Measurements from ENCODE around the gene ADORA2A. TPM values are rescaled to one million over a fixed set of nuclear protein-coding genes. Genes with fewer than 3 reads are reported as not detected.

ADORA2A gene
- total and polyA plus RNA-seq, 2 of the 13 experiments (the other 11 are each of a cell fraction or from before 2014, with no cell fraction given) = 3.3 to 5.0 TPM

- no TSS peak for BruUV-seq (replicated peaks)
- no peak for ATAC-seq
- H3K27ac ChIP-seq (ENCODE audit: extremely low read length, insufficient read depth, low read length) = no peak overlapping the region
- TF ChIP-seq, protein P1, sequence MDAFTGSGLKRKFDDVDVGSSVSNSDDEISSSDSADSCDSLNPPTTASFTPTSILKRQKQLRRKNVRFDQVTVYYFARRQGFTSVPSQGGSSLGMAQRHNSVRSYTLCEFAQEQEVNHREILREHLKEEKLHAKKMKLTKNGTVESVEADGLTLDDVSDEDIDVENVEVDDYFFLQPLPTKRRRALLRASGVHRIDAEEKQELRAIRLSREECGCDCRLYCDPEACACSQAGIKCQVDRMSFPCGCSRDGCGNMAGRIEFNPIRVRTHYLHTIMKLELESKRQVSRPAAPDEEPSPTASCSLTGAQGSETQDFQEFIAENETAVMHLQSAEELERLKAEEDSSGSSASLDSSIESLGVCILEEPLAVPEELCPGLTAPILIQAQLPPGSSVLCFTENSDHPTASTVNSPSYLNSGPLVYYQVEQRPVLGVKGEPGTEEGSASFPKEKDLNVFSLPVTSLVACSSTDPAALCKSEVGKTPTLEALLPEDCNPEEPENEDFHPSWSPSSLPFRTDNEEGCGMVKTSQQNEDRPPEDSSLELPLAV (CRISPR knock-in tag; conservative IDR thresholded peaks at IDR 0.05; ENCODE audit: low read depth) = no peak
- TF ChIP-seq ZNF691 (CRISPR knock-in tag; IDR thresholded peaks at IDR 0.05; ENCODE audit: borderline replicate concordance, low read depth) = no peak
- TF ChIP-seq SALL1 (CRISPR knock-in tag; IDR thresholded peaks at IDR 0.05) = no peak
- no peak for TF ChIP-seq ZNF782 (CRISPR knock-in tag; IDR thresholded peaks at IDR 0.05; ENCODE audit: borderline replicate concordance)
- TF ChIP-seq U2AF1 (optimal IDR thresholded peaks at IDR 0.05; ENCODE audit: low read depth, low read length) = no peak
- no peak for TF ChIP-seq TMF1 (CRISPR knock-in tag; IDR thresholded peaks at IDR 0.05; ENCODE audit: low read depth)
- TF ChIP-seq ZFP41 (CRISPR knock-in tag; IDR thresholded peaks at IDR 0.05; ENCODE audit: borderline replicate concordance) = no peak
- TF ChIP-seq ZNF615 (CRISPR knock-in tag; IDR thresholded peaks at IDR 0.05; ENCODE audit: borderline replicate concordance) = no peak
- TF ChIP-seq ZBTB14 (CRISPR knock-in tag; IDR thresholded peaks at IDR 0.05) = no peak
- no peak for TF ChIP-seq SMARCE1 (IDR thresholded peaks at IDR 0.05; ENCODE audit: borderline replicate concordance)
- no peak for TF ChIP-seq ZBTB7B (CRISPR knock-in tag; IDR thresholded peaks at IDR 0.05)
- no peak for TF ChIP-seq ZNF10 (CRISPR knock-in tag; IDR thresholded peaks at IDR 0.05; ENCODE audit: borderline replicate concordance, low read depth)
- TF ChIP-seq, protein P2, sequence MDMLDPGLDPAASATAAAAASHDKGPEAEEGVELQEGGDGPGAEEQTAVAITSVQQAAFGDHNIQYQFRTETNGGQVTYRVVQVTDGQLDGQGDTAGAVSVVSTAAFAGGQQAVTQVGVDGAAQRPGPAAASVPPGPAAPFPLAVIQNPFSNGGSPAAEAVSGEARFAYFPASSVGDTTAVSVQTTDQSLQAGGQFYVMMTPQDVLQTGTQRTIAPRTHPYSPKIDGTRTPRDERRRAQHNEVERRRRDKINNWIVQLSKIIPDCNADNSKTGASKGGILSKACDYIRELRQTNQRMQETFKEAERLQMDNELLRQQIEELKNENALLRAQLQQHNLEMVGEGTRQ (IDR thresholded peaks at IDR 0.05; ENCODE audit: low read depth, low read length) = no peak
- TF ChIP-seq, protein P2 (CRISPR knock-in tag; IDR thresholded peaks at IDR 0.05; ENCODE audit: borderline replicate concordance) = no peak
- no peak for TF ChIP-seq MLX (CRISPR knock-in tag; IDR thresholded peaks at IDR 0.05)
These were observed 10.2 kb upstream of the ADORA2A start for GRCh38 chr22:24417200-24417599.

More at GRCh38 chr22:24417200-24417599, 10.2 kb upstream of the ADORA2A start:
- DNase-seq (ENCODE audit: low spot score) (no peak), FAIRE-seq (no peak)
- H3K27me3 ChIP-seq (ENCODE audit: control insufficient read depth in 1 of 2, insufficient read depth in 2 of 2, low read length in 2 of 2) = no peaks in the 10 kb centered on the region
- ChIA-PET POLR2A (no interaction called here), CTCF (ENCODE audit: low intra/inter-chr PET ratio, low total read pairs) (no interaction called here)
- intact Hi-C loops (cut with micrococcal nuclease; ENCODE audit: unreplicated experiment) (no loop called here), in situ Hi-C loops (cut with HindIII; ENCODE audit: extremely low pct_ligation_motif_present, low pct_unique_long_range_greater_than_20kb) (no loop called here)
- H3K36me3 ChIP-seq (replicated peaks in 1 of 2; ENCODE audit: control insufficient read depth in 1 of 2, insufficient read depth in 2 of 2, low read length in 2 of 2) = peaks cover 10 to 39% of the 10 kb centered on the region in 2 experiments; a peak in 4 of 5 replicates
- no peak overlapping the region for H2AFZ ChIP-seq (ENCODE audit: low read length)
- no peaks in the 10 kb centered on the region for H3K9me3 ChIP-seq (ENCODE audit: low read length)
- H3K9ac ChIP-seq (ENCODE audit: insufficient read depth, low read depth, low read length) = no peak overlapping the region
- no peaks in the 10 kb centered on the region for H4K20me1 ChIP-seq (ENCODE audit: insufficient read depth, low read length)
- H3K4me1 ChIP-seq (ENCODE audit: insufficient read depth, low read length) = peaks cover 26% of the 10 kb centered on the region
- H3K4me3 ChIP-seq (replicated peaks in 1 of 3; ENCODE audit: insufficient read depth in 1 of 3, low read depth in 2 of 3, low read length in 3 of 3) = no peak overlapping the region
- no peaks in the 10 kb centered on the region for H3K79me2 ChIP-seq (ENCODE audit: insufficient read depth, low read length)
- WGBS (ENCODE audit: low lambda C conversion rate) = 97% methylated on average over 7 of the region's 7 CpGs
- no peak overlapping the region for H3K4me2 ChIP-seq (ENCODE audit: low read depth, low read length)

All from HepG2 (cell line).